B cell (primary cell): Measurements from ENCODE around the gene MPZL1. TPM values are rescaled to one million over a fixed set of nuclear protein-coding genes. Genes with fewer than 3 reads are reported as not detected.

Experiments used
- ATAC-seq: fragments of 200-7000 bp; cut with Tn5 transposase; one replicate; pipeline ENCODE4 v1.10.0; 2021; ENCODE audit warnings: low read depth, mild to moderate bottlenecking, moderate number of reproducible peaks, moderate library complexity
- CTCF ChIA-PET: fragments of 350-600 bp; sonication (Branson Sonifier 250); formaldehyde crosslinking; loops from one replicate; lab custom pipeline; 2021; ENCODE audit warnings: antibody characterized with exemption, inconsistent platforms; lab: Charles Lee
- POLR2A ChIA-PET: fragments of 350-600 bp; sonication (Branson Sonifier 250); formaldehyde crosslinking; loops from one replicate; lab custom pipeline; 2021; ENCODE audit warnings: antibody characterized with exemption; lab: Charles Lee
- DNase-seq: peaks from one replicate; pipeline ENCODE4 v3.0.0; 2013
- H2AFZ ChIP-seq: 2 replicates; pipeline ENCODE4 v1.6.1; 2012; ENCODE audit warnings: mild to moderate bottlenecking, low read depth, low read length; ENCODE audit not compliant: insufficient read depth, poor library complexity, severe bottlenecking
- H3K27ac ChIP-seq, 2 donors: 1 replicate in 1 of 2; 2 replicates in 1 of 2; pipeline ENCODE4 v1.5.1; 2012 to 2013; ENCODE audit warnings: low read length in 2 of 2, mild to moderate bottlenecking in 2 of 2, moderate library complexity in 1 of 2
- H3K27me3 ChIP-seq, 4 experiments: fragments of 200-600 bp in 1 of 4; sonication (generic) in 1 of 4; replicated peaks in 1 of 4; 1 replicate in 2 of 4; 2 replicates in 2 of 4; pipeline versions ENCODE4 v1.6.1 to v1.7.0; 2013 to 2016; ENCODE audit warnings: low read length in 3 of 4, mild to moderate bottlenecking in 2 of 4, mixed read lengths in 1 of 4, moderate library complexity in 1 of 4; ENCODE audit not compliant: insufficient read depth in 4 of 4, control insufficient read depth in 3 of 4; ENCODE audit errors: control extremely low read depth in 1 of 4
- H3K36me3 ChIP-seq, 2 experiments: replicated peaks in 1 of 2; 1 replicate in 1 of 2; 2 replicates in 1 of 2; pipeline versions ENCODE4 v1.6.1 to v1.7.1; 2013; ENCODE audit warnings: low read length in 1 of 2; ENCODE audit not compliant: insufficient read depth in 2 of 2, control insufficient read depth in 1 of 2; ENCODE audit errors: control extremely low read depth in 1 of 2, extremely low read depth in 1 of 2
- H3K4me1 ChIP-seq, 2 donors: fragments of 200-600 bp in 1 of 2; sonication (generic) in 1 of 2; 1 replicate in 1 of 2; 2 replicates in 1 of 2; pipeline versions ENCODE4 v1.5.1 to v1.6.1; 2013 to 2017; ENCODE audit warnings: low read length in 2 of 2; ENCODE audit not compliant: control insufficient read depth in 2 of 2, insufficient read depth in 2 of 2
- H3K4me2 ChIP-seq: replicated peaks from 2 replicates; pipeline ENCODE3; 2012; ENCODE audit warnings: mild to moderate bottlenecking, low read depth, low read length; ENCODE audit not compliant: poor library complexity, severe bottlenecking
- H3K4me3 ChIP-seq, 5 experiments: fragments of 200-600 bp in 1 of 5; sonication (generic) in 1 of 5; 1 replicate in 3 of 5; 2 replicates in 2 of 5; pipeline versions ENCODE4 v1.5.1 to v1.7.0; 2011 to 2016; ENCODE audit warnings: low read length in 4 of 5, mild to moderate bottlenecking in 4 of 5, low read depth in 2 of 5, control low read depth in 1 of 5, moderate library complexity in 1 of 5; ENCODE audit not compliant: insufficient read depth in 1 of 5; ENCODE audit errors: control extremely low read depth in 1 of 5, extremely low read depth in 1 of 5
- H3K79me2 ChIP-seq: fragments of 200-600 bp; sonication (generic); one replicate; pipeline ENCODE4 v1.6.0; 2016; ENCODE audit warnings: low read length; ENCODE audit not compliant: control insufficient read depth, insufficient read depth
- H3K9ac ChIP-seq: fragments of 200-600 bp; sonication (generic); 2 replicates; pipeline ENCODE4 v1.6.1; 2017; ENCODE audit warnings: mild to moderate bottlenecking, low read length, moderate library complexity
- H3K9me3 ChIP-seq, 3 donors: one replicate each; pipeline versions ENCODE4 v1.6.1 to v1.7.1; 2013; ENCODE audit warnings: low read length in 2 of 3; ENCODE audit not compliant: control insufficient read depth in 2 of 3, insufficient read depth in 1 of 3; ENCODE audit errors: control extremely low read depth in 1 of 3
- H4K20me1 ChIP-seq: 2 replicates; pipeline ENCODE4 v1.6.0; 2012; ENCODE audit warnings: mild to moderate bottlenecking, low read length; ENCODE audit not compliant: insufficient read depth, control insufficient read depth, poor library complexity, severe bottlenecking
- H3K27ac Mint-ChIP-seq: one replicate; pipeline ENCODE4 v1.8.0; 2021; ENCODE audit warnings: mixed read lengths
- H3K27me3 Mint-ChIP-seq: one replicate; pipeline ENCODE4 v1.8.0; 2021; ENCODE audit warnings: mixed read lengths
- H3K4me1 Mint-ChIP-seq: one replicate; pipeline ENCODE4 v1.8.0; 2021; ENCODE audit warnings: mixed read lengths
- H3K4me3 Mint-ChIP-seq: one replicate; pipeline ENCODE4 v1.8.0; 2021; ENCODE audit warnings: mixed read lengths
- H3K9me3 Mint-ChIP-seq: one replicate; pipeline ENCODE4 v1.8.0; 2022; ENCODE audit warnings: mixed read lengths; ENCODE audit not compliant: insufficient read depth
- EZH2 ChIP-seq: IDR thresholded peaks from 2 replicates; pipeline ENCODE4 v1.6.1; 2012; ENCODE audit warnings: borderline replicate concordance, low read depth, mild to moderate bottlenecking, moderate library complexity, low read length; ENCODE audit not compliant: insufficient read depth, poor library complexity, severe bottlenecking
- WGBS: methylation state at CpG from one replicate; pipeline ENCODE4 v1.1.5; 2013; ENCODE audit warnings: missing lambda C conversion rate; ENCODE audit not compliant: insufficient coverage; 5-methylcytosine and 5-hydroxymethylcytosine counted together
- intact Hi-C: fragments of 100-400 bp; cut with micrococcal nuclease; formaldehyde crosslinking; loops from one replicate; pipeline ENCODE4 v1.10.0; 2022
- polyA plus RNA-seq: library from polyadenylated mRNA; depleted of rRNA; stranded (reverse); fragments of >200 nt; gene quantifications from 2 replicates; pipeline ENCODE4 v1.2.3, GENCODE V29; 2012
- total RNA-seq, 2 donors: library from RNA; stranded (reverse); fragments of 120-200 nt in 1 of 2; gene quantifications; 1 replicate in 1 of 2; 2 replicates in 1 of 2; pipeline versions ENCODE4 v1.2.3 to v1.2.4, GENCODE V29; 2013 to 2022
- TF ChIP-seq, protein P1 (sequence below): fragments of 200-600 bp; IDR thresholded peaks from one replicate; pipeline ENCODE4 v1.8.0; 2022; ENCODE audit warnings: antibody characterized with exemption, mild to moderate bottlenecking

Gene MPZL1
- total and polyA plus RNA-seq, 2 donors (not counting 1 experiment from before 2014, with no cell fraction given), result 15.4 to 27.7 TPM

DNA sequence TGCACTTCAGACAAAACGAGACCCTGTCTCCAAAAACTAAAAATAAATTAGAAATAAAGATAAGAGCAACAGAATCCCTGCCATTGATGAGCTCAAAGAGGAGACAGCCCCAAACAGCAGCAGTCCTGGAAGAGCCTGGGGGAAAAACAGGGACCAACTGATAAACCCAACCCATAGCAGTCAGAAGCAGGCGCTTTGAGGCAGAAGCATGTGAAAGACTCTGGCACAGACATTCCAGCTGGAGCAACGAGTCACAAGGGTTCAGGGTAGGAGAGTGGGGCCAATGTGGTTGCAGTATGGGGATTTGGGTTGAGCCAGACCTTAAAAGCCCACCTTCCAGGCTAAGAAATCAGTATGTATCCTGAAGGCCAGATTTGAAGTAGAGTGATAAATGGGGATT lies 78.5 kb downstream of the MPZL1 start:
- Histone ChIP-seq H3K4me3 (no peak overlapping the region), H3K9me3 (no peaks in the 10 kb centered on the region), H3K4me1 (peaks cover 11 to 13% of the 10 kb centered on the region in 2 donors), H3K27ac (no peak overlapping the region), H3K4me2 (no peak overlapping the region), H3K27me3 (no peaks in the 10 kb centered on the region), H3K79me2 (no peaks in the 10 kb centered on the region), H2AFZ (no peak overlapping the region), H4K20me1 (no peaks in the 10 kb centered on the region), H3K36me3 (no peaks in the 10 kb centered on the region), H3K9ac (no peak overlapping the region)
- Mint-ChIP-seq H3K27ac (no peak overlapping the region), H3K27me3 (no peaks in the 10 kb centered on the region), H3K9me3 (no peaks in the 10 kb centered on the region), H3K4me1 (peaks cover 19% of the 10 kb centered on the region), H3K4me3 (no peak overlapping the region)
- ATAC-seq (no peak), DNase-seq (no peak)
- ChIA-PET CTCF (interaction anchor here (0.7 to 1.4 kb wide), 3 partner anchors 79 to 246 kb away, joined by 3 to 4 read pairs (median 4); partner anchors contain the start of gene MPZL1), POLR2A (interaction anchor here (0.7 kb wide), 1 partner anchor 11 kb away, joined by 3 read pairs; no protein-coding TSS in a partner anchor)
- WGBS, result 92% methylated on average over 1 of the region's 3 CpGs
- TF ChIP-seq EZH2, result no peak
- TF ChIP-seq, protein P1, sequence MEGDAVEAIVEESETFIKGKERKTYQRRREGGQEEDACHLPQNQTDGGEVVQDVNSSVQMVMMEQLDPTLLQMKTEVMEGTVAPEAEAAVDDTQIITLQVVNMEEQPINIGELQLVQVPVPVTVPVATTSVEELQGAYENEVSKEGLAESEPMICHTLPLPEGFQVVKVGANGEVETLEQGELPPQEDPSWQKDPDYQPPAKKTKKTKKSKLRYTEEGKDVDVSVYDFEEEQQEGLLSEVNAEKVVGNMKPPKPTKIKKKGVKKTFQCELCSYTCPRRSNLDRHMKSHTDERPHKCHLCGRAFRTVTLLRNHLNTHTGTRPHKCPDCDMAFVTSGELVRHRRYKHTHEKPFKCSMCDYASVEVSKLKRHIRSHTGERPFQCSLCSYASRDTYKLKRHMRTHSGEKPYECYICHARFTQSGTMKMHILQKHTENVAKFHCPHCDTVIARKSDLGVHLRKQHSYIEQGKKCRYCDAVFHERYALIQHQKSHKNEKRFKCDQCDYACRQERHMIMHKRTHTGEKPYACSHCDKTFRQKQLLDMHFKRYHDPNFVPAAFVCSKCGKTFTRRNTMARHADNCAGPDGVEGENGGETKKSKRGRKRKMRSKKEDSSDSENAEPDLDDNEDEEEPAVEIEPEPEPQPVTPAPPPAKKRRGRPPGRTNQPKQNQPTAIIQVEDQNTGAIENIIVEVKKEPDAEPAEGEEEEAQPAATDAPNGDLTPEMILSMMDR, result no peak
- intact Hi-C loops, result no loop called here

DNA sequence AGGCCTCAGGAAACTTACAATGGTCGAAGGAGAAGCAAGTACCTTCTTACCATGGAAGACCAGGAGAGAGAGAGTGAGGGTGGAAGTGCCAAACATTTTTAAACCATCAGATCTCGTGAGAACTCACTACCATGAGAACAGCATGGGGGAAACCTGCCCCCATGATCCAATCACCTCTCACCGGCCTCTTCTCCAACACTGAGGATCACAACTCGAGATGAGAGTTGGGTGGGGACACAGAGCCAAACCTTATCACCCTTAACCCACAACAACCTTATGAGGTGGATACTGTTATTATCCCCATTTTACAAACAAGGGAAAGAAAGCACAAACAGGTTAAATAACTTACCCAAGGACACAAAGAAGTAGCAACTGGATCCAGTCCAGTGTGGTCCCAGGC lies 80.5 kb downstream of the MPZL1 start:
- H4K20me1 ChIP-seq, result no peaks in the 10 kb centered on the region

More for the DNA sequence above, 80.5 kb downstream of the MPZL1 start:
- Mint-ChIP-seq H3K9me3 (no peaks in the 10 kb centered on the region), H3K4me3 (no peak overlapping the region), H3K27ac (no peak overlapping the region), H3K27me3 (no peaks in the 10 kb centered on the region), H3K4me1 (peaks cover 23% of the 10 kb centered on the region)
- no peaks in the 10 kb centered on the region for H3K9me3 ChIP-seq
- H2AFZ ChIP-seq, result no peak overlapping the region
- ChIA-PET POLR2A (no interaction called here), CTCF (interaction anchor here (1.0 to 3.4 kb wide), 5 partner anchors 12 to 202 kb away, joined by 3 to 11 read pairs (median 4); no protein-coding TSS in a partner anchor)
- no peak for DNase-seq
- H3K4me1 ChIP-seq, result peaks cover 13 to 16% of the 10 kb centered on the region in 2 donors
- H3K4me2 ChIP-seq, result no peak overlapping the region
- no peak for TF ChIP-seq EZH2
- TF ChIP-seq, protein P1, result no peak
- no peak overlapping the region for H3K4me3 ChIP-seq
- H3K79me2 ChIP-seq, result no peaks in the 10 kb centered on the region
- no peak for ATAC-seq
- WGBS, result no CpG with 5 or more reads among the region's 4 CpGs
- intact Hi-C loops, result loop anchor here (2.0 kb wide), 2 partner anchors 81 to 135 kb away; partner anchors contain the start of genes DCAF6, MPC2 and MPZL1
- no peak overlapping the region for H3K9ac ChIP-seq
- H3K36me3 ChIP-seq, result no peaks in the 10 kb centered on the region
- no peak overlapping the region for H3K27ac ChIP-seq
- no peaks in the 10 kb centered on the region for H3K27me3 ChIP-seq
